GM04503 (cell line): ENCODE data around the gene MPIG6B.
A peak's percentile ranks its signal among the peaks of the same experiment; 100 is the strongest.

Source experiments
- DNase-seq: peaks from one replicate; pipeline ENCODE4 v3.0.0-alpha.2; 2012; ENCODE audit warnings: low read depth

Gene MPIG6B

DNA sequence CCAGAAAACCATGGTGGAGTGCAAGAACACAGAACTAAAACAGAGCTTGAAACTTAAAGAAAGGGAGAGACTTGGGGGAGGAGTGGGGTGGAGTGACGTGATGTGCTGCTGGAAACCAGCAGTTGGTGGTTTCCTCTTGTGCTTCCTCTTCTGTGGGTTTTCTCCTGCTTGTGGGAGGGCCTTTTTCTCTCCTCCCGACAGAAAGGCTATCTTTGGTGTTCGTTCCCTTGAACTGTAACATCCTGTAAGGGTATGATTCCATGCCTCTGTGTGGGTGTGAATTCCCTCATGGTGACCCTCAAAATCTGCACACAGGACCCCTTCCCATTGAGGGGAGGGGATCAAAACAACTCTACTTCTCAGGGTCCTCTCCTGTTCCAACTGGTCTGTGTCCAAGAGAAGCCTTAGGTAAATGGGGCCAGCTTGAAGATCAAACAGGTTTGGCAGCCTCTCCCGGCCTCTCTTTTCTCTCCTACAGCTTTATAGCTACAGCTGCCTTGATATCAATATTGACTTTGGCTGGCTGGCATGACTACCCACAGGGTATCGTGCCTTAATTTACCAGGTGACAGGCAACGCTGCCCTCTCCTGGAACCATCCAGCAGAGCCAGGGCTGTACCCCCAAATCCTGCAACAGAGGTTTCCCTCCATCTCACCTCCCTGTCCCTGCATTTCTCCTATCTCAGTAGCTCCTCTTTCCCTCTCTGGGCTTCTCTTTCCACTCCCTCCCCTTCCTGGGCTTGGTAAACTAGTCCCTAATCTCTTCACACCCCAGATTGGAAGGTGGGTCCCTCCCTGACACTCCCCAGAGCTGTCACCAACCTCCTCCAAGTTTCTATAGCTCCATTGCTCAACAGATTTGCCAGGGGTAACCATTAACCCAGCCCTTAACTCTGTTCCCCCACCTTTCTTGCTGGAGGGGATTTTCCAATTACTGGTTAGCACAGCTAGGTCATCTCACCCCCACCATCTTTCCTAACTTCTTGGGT is 15.1 kb downstream of the MPIG6B start:
- DNase-seq = no peak

DNA sequence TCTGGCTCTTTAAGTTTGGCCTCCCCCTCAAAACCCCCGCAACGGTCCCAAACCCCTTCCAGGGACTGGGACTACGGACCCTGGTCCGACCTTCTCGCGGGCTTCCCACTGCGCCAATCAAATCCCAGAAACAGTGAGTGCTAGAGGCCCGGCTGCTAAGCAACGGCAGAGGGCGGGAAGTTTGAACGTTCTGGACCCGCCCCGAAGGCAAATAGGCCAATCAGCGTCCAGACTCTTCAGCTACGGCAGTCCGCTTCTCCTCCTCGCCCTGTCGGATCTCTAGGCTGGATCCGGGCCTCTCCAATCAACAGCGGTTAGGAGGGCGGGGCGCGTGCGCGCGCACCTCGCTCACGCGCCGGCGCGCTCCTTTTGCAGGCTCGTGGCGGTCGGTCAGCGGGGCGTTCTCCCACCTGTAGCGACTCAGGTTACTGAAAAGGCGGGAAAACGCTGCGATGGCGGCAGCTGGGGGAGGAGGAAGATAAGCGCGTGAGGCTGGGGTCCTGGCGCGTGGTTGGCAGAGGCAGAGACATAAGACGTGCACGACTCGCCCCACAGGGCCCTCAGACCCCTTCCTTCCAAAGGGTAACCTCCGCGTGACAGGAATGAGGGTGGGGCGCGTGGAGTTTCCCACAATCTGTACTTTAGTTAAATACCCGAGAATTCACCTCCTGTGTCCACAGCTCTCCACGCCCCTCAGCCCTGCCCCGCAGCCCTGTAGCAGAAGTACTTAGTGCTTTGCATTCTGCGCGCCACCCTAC is 16.6 kb downstream of the MPIG6B start, which contains the start of gene MSH5:
Gene MSH5, plus strand, starts transcription at position 367 of the 758 bp plus-strand sequence. CDS start 462 bp downstream, outside the sequence.
- DNase-seq = peak; percentile 94

- DNase-seq = no peak
These were observed 17.4 kb downstream of the MPIG6B start for GRCh38 chr6:31740397-31741223.

DNA sequence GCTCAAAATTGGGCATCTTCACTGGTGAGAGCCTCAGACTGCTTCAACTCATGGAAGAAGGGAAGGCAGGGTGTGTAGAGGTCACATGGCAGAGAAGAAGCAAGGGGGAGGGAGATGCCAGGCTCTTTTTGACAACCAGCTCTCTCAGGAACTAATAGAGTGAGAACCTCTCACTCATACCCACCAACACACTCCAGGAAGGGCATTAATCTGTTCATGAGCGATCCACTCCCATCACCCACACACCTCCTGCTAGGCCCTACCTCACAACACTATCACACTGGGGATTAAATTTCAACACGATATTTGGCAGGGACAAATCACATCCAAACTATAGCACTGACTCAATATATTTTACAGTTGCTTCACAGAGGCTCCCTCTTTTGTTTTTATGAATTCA is 18.6 kb downstream of the MPIG6B start:
- DNase-seq = no peak

GRCh38 chr6:31742894-31743293 is 19.7 kb downstream of the MPIG6B start:
- DNase-seq = no peak

GRCh38 chr6:31744422-31744821 is 21.2 kb downstream of the MPIG6B start:
- no peak for DNase-seq

DNA sequence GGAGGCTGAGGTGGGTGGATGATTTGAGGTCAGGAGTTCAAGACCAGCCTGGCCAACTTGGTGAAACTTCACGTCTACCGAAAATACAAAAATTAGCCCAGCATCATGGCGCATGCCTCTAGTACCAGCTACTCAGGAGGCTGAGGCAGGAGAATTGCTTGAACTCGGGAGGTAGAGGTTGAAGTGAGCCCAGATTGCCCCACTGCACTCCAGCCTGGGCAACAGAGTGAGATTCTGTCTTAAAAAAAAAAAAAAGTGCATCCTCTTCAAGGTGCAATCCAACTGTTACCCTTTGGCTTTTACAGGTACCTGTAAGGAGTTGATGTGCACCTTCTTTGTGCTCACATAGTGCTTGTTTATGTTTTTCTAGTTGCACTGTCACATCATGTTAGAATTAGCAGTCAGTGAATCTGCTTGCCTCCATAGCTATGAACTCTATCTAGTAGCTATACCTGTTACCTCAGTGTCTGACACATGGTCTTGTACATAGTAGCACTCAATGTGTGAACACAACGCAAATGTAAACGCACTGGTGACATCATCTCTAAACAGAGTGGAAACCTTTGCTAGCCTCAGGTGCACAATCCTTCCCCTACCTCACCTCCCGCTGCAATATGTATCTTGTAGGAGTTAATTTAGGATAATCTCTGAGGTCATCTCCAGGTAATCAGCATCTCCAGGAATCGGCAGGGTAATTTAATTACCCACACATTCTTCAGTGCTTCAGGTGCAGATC is 26.3 kb downstream of the MPIG6B start:
- DNase-seq = no peak

GRCh38 chr6:31750411-31751022 is 27.3 kb downstream of the MPIG6B start:
- no peak for DNase-seq

GRCh38 chr6:31752739-31753319 is 29.7 kb downstream of the MPIG6B start:
- no peak for DNase-seq

- no peak for DNase-seq
These were observed 35.1 kb downstream of the MPIG6B start for GRCh38 chr6:31758281-31758680.

DNA sequence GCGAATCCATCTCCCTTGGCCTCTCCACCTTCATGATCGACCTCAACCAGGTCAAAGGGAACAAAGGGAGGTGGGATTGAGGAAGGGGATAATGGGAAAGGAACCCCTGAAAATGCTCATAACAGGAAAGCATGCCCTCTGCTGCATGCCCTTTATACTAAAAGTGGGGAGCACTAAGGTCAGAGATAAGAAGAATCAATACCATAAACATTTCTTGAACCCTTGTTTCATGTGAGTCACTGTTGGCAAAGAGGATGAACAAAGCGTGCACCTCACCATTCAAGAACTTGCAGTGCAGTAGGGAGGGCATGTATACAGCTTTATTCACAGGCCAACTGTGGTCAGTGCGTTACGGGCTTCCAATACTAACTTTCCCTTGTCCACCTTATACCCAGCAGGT is 37.6 kb downstream of the MPIG6B start:
- no peak for DNase-seq

- no peak for DNase-seq
These were observed 38.2 kb downstream of the MPIG6B start for GRCh38 chr6:31761343-31761742.

DNA sequence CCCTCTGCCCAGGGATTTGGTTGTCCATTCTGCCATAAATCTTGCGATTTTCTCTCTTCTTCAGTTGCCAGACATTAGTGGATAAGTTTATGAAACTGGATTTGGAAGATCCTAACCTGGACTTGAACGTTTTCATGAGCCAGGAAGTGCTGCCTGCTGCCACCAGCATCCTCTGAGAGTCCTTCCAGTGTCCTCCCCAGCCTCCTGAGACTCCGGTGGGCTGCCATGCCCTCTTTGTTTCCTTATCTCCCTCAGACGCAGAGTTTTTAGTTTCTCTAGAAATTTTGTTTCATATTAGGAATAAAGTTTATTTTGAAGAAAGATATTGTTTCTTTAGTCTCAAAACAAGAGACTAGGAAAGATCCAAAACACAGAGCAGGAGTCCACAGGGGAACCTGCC is 39.2 kb downstream of the MPIG6B start, which contains the start of gene SAPCD1:
Gene SAPCD1, plus strand, starts transcription at position 301 of the 400 bp plus-strand sequence. CDS start 399 bp downstream, outside the sequence.
- no peak for DNase-seq

- DNase-seq = no peak
These were observed 39.9 kb downstream of the MPIG6B start for GRCh38 chr6:31762878-31763618.

DNA sequence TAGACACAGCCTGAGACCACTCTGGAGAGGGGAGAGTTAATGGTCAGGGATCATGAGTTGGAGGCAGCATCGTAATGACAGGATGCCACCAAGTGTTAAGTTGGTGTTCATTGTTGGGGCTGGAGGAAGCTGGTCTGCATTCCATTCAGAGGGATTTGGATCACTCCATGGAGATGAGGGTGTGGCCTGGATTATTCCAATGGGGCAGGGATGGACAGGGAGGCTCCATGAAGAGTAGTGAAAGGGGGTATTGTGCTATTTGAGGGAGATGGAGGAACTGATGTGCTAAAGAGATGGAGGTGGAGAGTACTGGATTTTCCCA is 40.4 kb downstream of the MPIG6B start:
- peak; percentile 76 for DNase-seq

DNA sequence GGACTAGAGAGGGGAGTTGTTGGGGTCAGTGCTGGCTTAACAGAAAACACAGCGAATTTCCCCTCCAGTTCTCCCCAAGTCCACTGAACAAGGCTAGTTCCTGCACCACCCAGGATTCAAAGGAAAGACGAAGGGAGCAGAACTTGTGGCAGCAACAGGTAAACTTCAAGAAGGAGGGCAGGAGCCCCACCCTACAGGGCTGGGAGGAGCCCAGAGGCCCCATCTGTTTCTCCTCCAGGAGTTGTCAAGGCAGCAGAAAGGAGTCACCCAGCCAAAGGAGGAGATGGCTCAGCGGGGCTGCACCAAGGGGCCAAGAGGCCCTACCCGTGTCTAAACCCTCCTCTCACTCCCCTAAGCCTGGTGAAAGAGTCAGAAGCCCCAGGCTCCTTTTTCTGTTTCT is 41.0 kb downstream of the MPIG6B start:
- DNase-seq = no peak

DNA sequence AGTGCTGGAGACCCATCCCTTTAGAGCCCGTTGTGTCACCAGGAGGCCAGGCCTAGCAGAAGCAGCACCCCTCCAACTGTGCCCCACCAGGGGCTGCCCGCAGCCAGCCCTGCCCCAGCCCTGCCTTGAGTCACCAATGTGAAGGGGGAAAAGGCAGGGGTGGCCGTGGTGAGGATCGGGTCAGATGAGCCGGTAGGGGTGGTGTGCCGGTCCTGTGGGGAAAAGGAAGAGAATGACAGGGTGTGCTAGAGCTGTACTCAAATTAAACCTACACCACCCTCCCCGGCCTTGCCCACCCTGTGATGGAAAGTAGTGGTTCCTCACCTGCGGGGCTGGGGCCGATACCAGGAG is 42.4 kb downstream of the MPIG6B start:
- DNase-seq = no peak

GRCh38 chr6:31765910-31766794 is 43.0 kb downstream of the MPIG6B start:
- DNase-seq = no peak

- DNase-seq = no peak
These were observed 44.0 kb downstream of the MPIG6B start for GRCh38 chr6:31767096-31767645.
